GM10266 (cell line): Measurements from ENCODE around the gene SH3RF1.

Experiments used
- DNase-seq: peaks from one replicate; pipeline ENCODE4 v3.0.0; 2012; ENCODE audit errors: extremely low spot score
- CTCF ChIP-seq: IDR thresholded peaks from 2 replicates; pipeline ENCODE4 v1.5.1; 2012; ENCODE audit warnings: mild to moderate bottlenecking, low read depth; ENCODE audit not compliant: control insufficient read depth, insufficient read depth; ENCODE audit errors: missing control alignments

Gene SH3RF1

GRCh38 chr4:169175476-169175875 lies 95.3 kb downstream of the SH3RF1 start:
- TF ChIP-seq CTCF: no peak
- no peak for DNase-seq

GRCh38 chr4:169175035-169175434 lies 95.7 kb downstream of the SH3RF1 start:
- TF ChIP-seq CTCF: no peak
- DNase-seq: no peak

- TF ChIP-seq CTCF: no peak
- DNase-seq: no peak
These were observed 96.5 kb downstream of the SH3RF1 start for GRCh38 chr4:169174247-169174646.

- peak; percentile 16 for DNase-seq
- no peak for TF ChIP-seq CTCF
These were observed 102.5 kb downstream of the SH3RF1 start for GRCh38 chr4:169167957-169168858.

- no peak for DNase-seq
- TF ChIP-seq CTCF: no peak
These were observed 105.9 kb downstream of the SH3RF1 start for GRCh38 chr4:169164669-169165415.

GRCh38 chr4:169163947-169164668 lies 106.6 kb downstream of the SH3RF1 start:
- no peak for DNase-seq
- no peak for TF ChIP-seq CTCF
